ENCODE data around the gene PSMA7.
"Not testable (repeated sequence)": the region's sequence is repeated elsewhere in the genome, so short reads cannot be mapped to it uniquely, and the experiment has no call there.

PSMA7 gene

DNA sequence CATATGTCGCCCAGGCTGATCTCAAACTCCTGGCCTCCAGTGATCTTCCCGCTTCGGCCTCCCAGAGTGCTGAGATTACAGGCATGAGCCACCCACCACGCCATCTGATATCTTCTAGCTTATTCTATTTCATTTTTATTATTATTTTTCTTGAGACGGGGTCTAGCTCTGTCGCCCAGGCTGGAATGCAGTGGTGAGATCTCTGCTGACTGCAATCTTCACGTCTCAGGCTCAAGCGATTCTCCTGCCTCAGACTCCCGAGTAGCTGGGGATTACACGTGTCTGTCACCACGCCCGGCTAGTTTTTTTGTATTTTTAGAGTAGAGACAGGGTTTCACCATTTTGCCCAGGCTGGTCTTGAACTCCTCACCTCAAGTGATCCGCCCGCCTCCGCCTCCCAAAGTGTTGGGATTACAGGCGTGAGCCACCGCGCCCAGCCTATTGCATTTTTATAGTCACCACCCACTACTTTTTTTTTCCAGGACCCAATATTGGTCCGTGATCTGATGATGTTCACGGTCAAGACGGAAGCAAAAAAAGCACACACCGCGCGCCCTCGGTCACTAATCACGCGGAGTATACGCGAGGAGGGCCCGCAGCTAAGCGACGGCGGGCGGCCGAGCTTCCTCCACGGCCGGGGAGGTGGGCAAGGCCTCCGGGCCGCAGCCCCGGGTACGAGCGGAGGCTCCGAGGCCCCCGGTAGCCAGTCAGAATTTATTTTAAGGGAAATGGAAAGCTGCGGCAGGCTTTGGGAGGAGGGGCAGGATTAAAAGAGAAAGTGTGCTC, 22.0 kb downstream of the PSMA7 start:
- peak in 3 of 56 donors; percentile 51 to 59 (median 55) for DNase-seq

DNA sequence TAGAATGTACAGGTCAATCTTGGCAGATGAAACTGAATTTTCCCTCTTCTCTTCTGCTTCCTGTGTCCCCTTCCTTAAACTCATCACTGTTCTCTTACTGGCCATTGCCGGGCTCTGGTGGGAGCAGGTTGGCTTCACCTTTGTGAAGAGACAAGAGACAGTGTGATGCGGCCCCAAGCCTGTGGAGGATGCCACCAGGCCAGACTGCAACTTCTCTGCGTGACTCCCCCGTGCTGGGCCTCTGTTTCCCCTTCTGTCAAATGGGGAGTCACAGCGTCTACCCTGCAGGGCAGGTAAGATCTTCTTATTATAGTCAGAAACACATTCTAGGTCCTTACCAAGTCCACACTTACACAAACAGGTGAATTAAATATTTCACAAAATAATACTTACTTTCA, 22.8 kb downstream of the PSMA7 start:
- DNase-seq, result no peak

DNA sequence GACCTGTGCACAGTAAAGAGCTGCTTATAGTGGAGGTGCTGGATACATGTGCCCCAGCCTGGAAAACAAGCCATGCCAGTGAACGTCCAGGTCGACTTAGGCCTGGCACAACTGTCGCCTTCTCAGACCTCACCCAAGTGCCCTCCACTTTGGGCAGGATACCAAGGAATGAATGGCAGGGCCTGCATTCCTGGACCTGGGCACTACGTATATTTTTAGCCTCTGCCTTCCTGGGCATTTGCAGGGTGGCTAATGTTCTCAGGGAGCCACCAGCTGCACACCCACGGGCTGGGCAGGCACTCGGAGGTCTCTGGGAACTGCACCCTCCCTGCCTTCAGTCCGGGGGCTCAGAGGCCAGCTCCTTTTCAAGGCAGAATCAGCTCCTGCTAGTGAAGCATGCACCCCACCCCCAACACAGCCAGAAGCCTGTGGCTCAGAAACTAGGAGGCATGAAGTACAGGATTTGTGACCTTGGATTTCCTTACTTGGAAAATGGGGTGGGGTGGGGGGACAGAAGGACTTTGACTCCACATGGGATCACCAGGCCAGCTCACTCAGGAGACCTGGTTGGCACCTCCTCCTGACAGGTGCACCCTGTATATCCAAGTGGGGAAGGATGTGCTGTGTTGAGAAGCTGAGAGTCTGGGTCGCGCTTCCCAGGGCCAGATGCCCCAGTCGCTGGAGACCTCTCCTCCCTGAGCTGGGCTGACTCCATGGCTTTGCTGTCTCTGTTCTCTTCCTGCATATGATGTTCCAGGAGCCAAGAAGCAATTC, 23.4 kb downstream of the PSMA7 start:
- DNase-seq, result no peak

DNA sequence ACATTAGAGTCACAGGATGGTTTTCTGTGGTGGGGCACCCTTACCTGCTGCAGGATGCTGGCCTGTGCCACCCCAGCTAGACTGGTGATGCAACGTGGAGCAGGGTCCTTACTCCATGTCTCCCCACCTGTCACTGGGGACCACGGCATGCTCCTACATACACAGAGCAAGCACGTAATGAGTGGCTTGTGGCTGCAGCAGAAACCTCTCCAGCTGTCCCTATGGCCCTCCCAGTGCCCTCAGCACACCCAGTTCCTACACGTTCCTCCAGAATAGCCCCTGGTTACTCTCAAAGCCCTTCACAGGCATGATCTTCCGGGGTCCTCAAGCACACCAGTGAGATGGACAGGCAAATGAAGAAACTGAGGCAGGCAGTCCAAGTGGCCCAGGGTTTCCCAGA, 24.1 kb downstream of the PSMA7 start:
- DNase-seq, result no peak

DNA sequence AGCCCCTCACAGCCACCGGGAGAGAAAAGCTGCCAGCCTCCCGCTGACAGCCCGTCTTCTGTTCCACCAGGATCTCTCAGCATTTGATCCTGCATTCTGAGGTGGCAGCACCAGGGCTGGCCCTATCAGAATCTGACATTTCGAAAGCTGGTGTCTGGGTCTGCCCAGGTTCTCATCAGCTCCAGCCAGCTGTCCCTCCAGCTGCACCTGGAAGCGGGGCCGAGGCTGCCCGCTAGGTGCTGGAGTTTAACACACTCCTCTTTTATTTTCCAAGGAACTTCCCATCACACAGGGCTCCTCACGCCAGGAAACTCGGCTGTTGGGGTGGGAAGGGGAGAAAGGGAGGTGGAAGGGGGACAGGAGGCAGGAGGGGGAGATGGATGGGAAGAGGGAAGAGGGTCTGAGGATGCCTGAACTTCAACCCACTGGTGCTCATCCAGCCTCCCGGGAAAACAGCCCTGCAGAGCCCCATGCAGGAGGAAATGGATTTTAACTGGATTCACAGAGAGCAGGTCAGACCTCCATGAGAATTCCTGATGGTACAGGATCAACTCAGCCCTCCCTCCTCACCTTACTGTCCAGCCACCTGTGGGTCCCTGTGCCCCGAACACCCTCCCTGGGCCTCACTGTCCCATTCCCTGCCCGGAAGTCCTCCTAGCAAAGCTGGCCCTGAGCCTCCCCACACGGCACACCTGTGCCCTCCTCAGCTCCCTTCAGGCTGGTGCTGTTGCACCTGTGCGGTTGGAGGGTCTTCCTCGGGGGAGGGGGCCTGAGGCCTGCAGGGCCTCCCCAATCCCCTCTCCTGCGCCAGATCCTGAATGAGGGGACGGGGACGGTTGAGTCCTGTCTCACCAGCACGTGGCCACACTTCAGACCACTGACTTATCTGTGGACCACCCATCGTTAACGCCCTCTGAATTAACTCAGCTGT, 24.8 kb downstream of the PSMA7 start:
- DNase-seq, result no peak

DNA sequence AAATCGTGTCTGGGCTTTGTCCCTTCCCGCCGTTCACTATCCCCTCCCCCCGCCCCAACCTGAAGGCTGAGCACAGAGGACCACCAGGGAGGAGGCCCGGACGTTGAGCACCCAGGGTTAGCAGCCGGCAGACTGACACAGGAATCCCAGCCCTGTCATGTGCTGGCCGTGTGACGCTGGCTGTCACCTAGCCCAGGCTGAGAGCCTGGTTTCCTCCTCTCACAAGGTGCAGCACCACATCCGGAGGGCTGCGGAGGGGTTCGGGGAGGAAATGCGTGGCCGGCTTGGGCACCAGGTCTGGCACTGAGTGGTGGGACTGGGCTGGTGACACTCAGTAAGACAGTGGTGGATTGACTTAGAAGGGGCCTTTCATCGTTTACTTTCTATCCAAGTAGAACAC, 25.5 kb downstream of the PSMA7 start:
- DNase-seq, result no peak

- no peak for DNase-seq
Observed at GRCh38 chr20:62117362-62117646, 25.9 kb downstream of the PSMA7 start.

DNA sequence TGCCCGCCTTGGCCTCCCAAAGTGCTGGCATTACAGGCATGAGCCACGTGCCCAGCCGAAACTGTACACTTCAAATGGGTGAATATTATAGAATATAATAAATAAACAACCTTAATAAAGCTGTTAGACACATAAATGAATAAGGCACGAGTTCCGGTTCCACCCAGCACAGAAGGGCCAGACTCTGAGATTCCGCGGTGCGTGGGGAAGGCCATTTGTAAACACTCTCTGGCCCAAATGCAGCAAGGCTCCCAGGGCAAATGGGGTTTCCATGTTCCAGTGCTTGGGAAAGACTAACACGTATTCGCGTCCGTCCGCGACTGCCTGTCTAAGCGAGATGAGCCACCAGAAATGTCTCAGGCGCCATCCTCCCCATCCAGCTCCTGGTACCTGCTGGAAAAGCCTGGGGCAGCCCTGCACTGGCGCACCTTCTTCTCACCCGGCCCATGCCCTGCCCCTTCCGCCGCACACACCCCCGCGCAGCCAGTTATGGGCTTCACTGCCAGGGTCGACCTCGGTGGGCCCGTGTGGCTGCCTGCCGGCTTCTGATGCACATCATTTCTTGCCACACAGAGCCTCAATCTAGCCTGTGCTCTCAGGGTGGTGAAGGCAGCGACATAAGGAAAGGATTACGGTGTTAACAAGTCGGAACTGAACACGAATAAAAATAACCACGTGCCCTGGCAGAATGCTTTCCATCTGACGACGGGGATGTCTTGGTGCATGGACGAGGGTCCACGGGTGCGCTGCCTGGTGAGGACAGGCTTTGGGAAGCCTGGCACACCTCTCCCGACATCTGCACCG, 26.4 kb downstream of the PSMA7 start:
- no peak for DNase-seq

- not testable (repeated sequence) for DNase-seq
Observed at GRCh38 chr20:62115800-62116407, 27.3 kb downstream of the PSMA7 start.

DNA sequence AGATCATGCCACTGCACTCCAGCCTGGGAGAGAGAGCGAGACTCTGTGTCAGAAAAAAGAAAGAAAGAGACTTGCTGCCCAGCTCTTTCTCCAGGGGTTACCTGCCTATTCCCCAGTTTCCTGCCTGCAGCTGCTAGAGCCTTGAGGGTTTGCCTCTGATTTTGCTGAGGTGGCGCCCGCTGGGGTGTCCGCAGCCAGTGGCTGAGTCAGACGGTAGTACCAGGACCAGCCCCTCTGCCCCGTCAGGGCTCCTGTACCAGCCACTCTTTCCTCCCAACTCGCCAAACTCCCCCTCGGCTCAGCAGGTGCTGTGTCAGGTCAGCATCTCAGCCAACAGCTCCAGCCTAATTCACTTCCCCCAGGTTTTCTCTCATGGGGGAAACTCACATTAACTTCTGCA, 28.3 kb downstream of the PSMA7 start:
- no peak for DNase-seq

GRCh38 chr20:62112368-62112767, 30.8 kb downstream of the PSMA7 start:
- no peak for DNase-seq

- DNase-seq, result no peak
Observed at GRCh38 chr20:62111148-62111547, 32.0 kb downstream of the PSMA7 start.

GRCh38 chr20:62105592-62105991, 37.6 kb downstream of the PSMA7 start:
- no peak for DNase-seq

DNA sequence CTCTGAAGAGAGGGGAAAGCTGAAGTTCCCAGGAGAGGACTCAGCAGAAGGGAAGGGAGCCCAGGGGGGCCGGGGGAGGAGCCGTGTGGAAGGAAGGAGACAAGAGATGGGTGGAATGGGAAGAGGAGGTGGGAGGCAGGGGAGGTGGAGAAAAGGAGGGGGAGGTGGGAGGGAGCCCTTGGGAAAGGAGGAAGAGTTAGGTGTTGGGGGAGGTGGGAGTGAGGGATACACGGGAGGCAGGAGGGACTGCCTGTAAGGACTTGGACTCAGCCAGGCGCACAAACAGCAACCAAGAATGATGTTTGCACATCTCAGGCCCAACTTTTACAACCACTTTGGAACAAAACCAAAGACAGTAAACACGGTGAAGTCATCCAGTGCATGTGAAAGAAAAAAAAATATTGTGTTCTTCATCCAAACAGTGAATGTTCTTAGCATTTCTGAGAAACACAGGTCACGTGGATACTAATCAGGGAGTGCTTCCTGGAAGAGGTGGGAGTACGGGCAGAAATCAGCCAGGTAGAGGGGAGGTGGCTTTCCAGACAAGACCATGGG, 38.3 kb downstream of the PSMA7 start:
- DNase-seq, result no peak

- DNase-seq, result no peak
Observed at GRCh38 chr20:62104234-62104789, 38.9 kb downstream of the PSMA7 start.

GRCh38 chr20:62103508-62104233, 39.5 kb downstream of the PSMA7 start:
- DNase-seq, result no peak

- no peak for DNase-seq
Observed at GRCh38 chr20:62101078-62101477, 42.1 kb downstream of the PSMA7 start.

DNA sequence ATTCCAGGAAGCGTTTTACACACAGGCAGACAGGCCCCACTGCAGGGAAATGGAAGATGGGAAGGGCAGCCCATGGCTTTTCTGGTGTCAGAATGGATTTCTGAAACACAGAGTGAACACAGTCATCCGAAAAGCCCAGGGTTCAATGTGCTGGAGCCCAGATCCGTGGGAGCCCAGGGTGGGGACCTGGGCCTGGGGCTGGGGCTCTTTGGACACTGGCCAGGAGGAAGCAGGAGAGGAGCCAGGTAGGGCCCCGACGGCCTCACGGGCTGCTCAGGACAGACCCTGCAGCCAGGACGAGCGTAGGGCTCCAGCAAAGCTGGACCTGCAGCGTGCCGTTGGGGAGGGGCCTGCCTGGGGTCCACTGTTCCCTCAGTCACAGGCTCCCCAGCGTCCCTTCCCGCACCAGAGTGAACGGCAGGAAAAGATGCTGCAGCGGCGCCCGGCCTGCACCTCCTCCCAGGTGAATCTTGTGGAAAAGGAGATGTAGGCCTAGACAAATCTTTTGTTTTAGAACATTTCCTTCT, 45.2 kb downstream of the PSMA7 start:
- DNase-seq, result no peak

Measured in nucleus accumbens (tissue), 56 donors.